ENCODE results near the gene SERPING1. TPM values are rescaled to one million over a fixed set of nuclear protein-coding genes. Genes with fewer than 3 reads are reported as not detected.
A peak's percentile ranks its signal among the peaks of the same experiment; 100 is the strongest.

SERPING1 gene
- total and polyA plus RNA-seq, 2 of the 13 experiments (the other 11 are each of a cell fraction or from before 2014, with no cell fraction given), result 2.0 to 10.4 TPM

DNA sequence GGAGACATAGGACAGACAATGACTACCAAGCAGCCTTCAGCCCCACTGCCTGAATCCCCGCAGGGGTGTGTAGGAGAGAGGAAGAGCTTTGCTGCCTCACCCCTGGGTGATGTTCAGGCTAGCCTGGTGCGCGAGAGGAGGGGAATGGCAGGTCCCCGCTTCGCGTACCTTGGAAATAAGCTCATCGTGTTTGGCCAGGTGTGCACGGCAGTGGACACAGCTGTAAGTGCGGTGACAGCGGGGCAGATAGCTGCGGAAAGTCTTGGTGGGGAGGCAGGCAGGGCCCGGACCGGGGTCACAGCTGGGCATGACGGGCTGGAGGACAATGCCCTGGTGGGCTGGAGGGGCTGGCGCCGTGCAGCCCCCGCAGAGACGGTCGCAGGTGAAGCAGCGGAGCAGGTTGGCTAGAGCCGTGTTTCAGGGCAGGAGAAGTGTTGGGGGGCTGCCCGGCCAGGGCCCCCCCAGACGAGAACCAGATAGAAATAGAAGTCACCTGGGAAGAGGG lies 49.4 kb downstream of the SERPING1 start (continued):
- TF ChIP-seq, protein P1, sequence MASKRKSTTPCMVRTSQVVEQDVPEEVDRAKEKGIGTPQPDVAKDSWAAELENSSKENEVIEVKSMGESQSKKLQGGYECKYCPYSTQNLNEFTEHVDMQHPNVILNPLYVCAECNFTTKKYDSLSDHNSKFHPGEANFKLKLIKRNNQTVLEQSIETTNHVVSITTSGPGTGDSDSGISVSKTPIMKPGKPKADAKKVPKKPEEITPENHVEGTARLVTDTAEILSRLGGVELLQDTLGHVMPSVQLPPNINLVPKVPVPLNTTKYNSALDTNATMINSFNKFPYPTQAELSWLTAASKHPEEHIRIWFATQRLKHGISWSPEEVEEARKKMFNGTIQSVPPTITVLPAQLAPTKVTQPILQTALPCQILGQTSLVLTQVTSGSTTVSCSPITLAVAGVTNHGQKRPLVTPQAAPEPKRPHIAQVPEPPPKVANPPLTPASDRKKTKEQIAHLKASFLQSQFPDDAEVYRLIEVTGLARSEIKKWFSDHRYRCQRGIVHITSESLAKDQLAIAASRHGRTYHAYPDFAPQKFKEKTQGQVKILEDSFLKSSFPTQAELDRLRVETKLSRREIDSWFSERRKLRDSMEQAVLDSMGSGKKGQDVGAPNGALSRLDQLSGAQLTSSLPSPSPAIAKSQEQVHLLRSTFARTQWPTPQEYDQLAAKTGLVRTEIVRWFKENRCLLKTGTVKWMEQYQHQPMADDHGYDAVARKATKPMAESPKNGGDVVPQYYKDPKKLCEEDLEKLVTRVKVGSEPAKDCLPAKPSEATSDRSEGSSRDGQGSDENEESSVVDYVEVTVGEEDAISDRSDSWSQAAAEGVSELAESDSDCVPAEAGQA (IDR thresholded peaks at IDR 0.05; ENCODE audit: low read depth), result no peak
- TF ChIP-seq, protein P1 (CRISPR knock-in tag; IDR thresholded peaks at IDR 0.05; ENCODE audit: borderline replicate concordance), result no peak
- TF ChIP-seq GABPA (IDR thresholded peaks at IDR 0.05; ENCODE audit: low read depth, low read length) (no peak), GABPA (CRISPR knock-in tag; IDR thresholded peaks at IDR 0.05; ENCODE audit: low read depth) (no peak), EZH2 (conservative IDR thresholded peaks at IDR 0.05; ENCODE audit: low read depth, low read length) (no peak), KLF13 (CRISPR knock-in tag; IDR thresholded peaks at IDR 0.05) (no peak), HMG20B (CRISPR knock-in tag; conservative IDR thresholded peaks at IDR 0.05) (no peak), TBX2 (CRISPR knock-in tag; IDR thresholded peaks at IDR 0.05; ENCODE audit: borderline replicate concordance) (no peak), ZNF296 (CRISPR knock-in tag; conservative IDR thresholded peaks at IDR 0.05) (no peak), ZNF256 (CRISPR knock-in tag; conservative IDR thresholded peaks at IDR 0.05) (no peak), AGO2 (optimal IDR thresholded peaks at IDR 0.05; ENCODE audit: low read depth, low read length) (peak; percentile 58), ZSCAN25 (CRISPR knock-in tag; IDR thresholded peaks at IDR 0.05) (peak; percentile 90)
- TF ChIP-seq, protein P2, sequence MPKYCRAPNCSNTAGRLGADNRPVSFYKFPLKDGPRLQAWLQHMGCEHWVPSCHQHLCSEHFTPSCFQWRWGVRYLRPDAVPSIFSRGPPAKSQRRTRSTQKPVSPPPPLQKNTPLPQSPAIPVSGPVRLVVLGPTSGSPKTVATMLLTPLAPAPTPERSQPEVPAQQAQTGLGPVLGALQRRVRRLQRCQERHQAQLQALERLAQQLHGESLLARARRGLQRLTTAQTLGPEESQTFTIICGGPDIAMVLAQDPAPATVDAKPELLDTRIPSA (CRISPR knock-in tag; IDR thresholded peaks at IDR 0.05; ENCODE audit: borderline replicate concordance), result no peak
- TF ChIP-seq, protein P3, sequence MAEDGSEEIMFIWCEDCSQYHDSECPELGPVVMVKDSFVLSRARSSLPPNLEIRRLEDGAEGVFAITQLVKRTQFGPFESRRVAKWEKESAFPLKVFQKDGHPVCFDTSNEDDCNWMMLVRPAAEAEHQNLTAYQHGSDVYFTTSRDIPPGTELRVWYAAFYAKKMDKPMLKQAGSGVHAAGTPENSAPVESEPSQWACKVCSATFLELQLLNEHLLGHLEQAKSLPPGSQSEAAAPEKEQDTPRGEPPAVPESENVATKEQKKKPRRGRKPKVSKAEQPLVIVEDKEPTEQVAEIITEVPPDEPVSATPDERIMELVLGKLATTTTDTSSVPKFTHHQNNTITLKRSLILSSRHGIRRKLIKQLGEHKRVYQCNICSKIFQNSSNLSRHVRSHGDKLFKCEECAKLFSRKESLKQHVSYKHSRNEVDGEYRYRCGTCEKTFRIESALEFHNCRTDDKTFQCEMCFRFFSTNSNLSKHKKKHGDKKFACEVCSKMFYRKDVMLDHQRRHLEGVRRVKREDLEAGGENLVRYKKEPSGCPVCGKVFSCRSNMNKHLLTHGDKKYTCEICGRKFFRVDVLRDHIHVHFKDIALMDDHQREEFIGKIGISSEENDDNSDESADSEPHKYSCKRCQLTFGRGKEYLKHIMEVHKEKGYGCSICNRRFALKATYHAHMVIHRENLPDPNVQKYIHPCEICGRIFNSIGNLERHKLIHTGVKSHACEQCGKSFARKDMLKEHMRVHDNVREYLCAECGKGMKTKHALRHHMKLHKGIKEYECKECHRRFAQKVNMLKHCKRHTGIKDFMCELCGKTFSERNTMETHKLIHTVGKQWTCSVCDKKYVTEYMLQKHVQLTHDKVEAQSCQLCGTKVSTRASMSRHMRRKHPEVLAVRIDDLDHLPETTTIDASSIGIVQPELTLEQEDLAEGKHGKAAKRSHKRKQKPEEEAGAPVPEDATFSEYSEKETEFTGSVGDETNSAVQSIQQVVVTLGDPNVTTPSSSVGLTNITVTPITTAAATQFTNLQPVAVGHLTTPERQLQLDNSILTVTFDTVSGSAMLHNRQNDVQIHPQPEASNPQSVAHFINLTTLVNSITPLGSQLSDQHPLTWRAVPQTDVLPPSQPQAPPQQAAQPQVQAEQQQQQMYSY (CRISPR knock-in tag; IDR thresholded peaks at IDR 0.05), result no peak
- TF ChIP-seq, protein P4, sequence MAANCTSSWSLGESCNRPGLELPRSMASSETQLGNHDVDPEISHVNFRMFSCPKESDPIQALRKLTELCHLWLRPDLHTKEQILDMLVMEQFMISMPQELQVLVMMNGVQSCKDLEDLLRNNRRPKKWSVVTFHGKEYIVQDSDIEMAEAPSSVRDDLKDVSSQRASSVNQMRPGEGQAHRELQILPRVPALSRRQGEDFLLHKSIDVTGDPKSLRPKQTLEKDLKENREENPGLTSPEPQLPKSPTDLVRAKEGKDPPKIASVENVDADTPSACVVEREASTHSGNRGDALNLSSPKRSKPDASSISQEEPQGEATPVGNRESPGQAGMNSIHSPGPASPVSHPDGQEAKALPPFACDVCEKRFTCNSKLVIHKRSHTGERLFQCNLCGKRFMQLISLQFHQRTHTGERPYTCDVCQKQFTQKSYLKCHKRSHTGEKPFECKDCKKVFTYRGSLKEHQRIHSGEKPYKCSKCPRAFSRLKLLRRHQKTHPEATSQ (CRISPR knock-in tag; IDR thresholded peaks at IDR 0.05; ENCODE audit: borderline replicate concordance), result no peak
- TF ChIP-seq, protein P5, sequence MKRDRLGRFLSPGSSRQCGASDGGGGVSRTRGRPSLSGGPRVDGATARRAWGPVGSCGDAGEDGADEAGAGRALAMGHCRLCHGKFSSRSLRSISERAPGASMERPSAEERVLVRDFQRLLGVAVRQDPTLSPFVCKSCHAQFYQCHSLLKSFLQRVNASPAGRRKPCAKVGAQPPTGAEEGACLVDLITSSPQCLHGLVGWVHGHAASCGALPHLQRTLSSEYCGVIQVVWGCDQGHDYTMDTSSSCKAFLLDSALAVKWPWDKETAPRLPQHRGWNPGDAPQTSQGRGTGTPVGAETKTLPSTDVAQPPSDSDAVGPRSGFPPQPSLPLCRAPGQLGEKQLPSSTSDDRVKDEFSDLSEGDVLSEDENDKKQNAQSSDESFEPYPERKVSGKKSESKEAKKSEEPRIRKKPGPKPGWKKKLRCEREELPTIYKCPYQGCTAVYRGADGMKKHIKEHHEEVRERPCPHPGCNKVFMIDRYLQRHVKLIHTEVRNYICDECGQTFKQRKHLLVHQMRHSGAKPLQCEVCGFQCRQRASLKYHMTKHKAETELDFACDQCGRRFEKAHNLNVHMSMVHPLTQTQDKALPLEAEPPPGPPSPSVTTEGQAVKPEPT (CRISPR knock-in tag; IDR thresholded peaks at IDR 0.05; ENCODE audit: low read depth), result no peak
